IMR-90 (cell line): ENCODE measurements around the gene PLBD2. TPM values are rescaled to one million over a fixed set of nuclear protein-coding genes. Genes with fewer than 3 reads are reported as not detected.

Experiments used
- ATAC-seq: fragments of 200-7000 bp; cut with Tn5 transposase; 2 replicates; pipeline ENCODE4 v1.9.1; 2020; ENCODE audit warnings: low read depth, mild to moderate bottlenecking, moderate library complexity
- BruUV-seq: library from RNA; stranded (reverse); fragments of 400-500 nt; replicated peaks from 2 replicates; lab custom pipeline; 2021; lab: Mats Ljungman, UMichigan
- CTCF ChIA-PET: fragments of 300-600 bp; formaldehyde crosslinking; extraction: SDS; loops from one replicate; lab custom pipeline; 2021; ENCODE audit warnings: antibody characterized with exemption; lab: Yijun Ruan, JAX
- POLR2A ChIA-PET: fragments of 300-600 bp; sonication (Branson Sonifier 250); formaldehyde crosslinking; loops from one replicate; lab custom pipeline; 2022; ENCODE audit warnings: antibody characterized with exemption; ENCODE audit not compliant: unreplicated experiment; lab: Charles Lee
- DNase-seq: peaks from one replicate; pipeline ENCODE4 v3.0.0; 2013
- H2AFZ ChIP-seq: replicated peaks from 2 replicates; pipeline ENCODE3; 2013; ENCODE audit warnings: low read length, mild to moderate bottlenecking; ENCODE audit not compliant: poor library complexity
- H2AK5ac ChIP-seq: 2 replicates; pipeline ENCODE4 v1.6.1; 2013; ENCODE audit warnings: low read depth, low read length, inconsistent platforms
- H2AK9ac ChIP-seq: replicated peaks from 2 replicates; pipeline ENCODE3; 2013; ENCODE audit warnings: mild to moderate bottlenecking, low read depth, low read length, moderate library complexity; ENCODE audit not compliant: poor library complexity
- H2BK120ac ChIP-seq: 2 replicates; pipeline ENCODE4 v1.6.1; 2013; ENCODE audit warnings: low read depth, low read length, inconsistent platforms
- H2BK15ac ChIP-seq: 3 replicates; pipeline ENCODE4 v1.6.1; 2013; ENCODE audit warnings: low read depth, low read length, inconsistent platforms
- H2BK20ac ChIP-seq: 2 replicates; pipeline ENCODE4 v1.6.1; 2013; ENCODE audit warnings: low read depth, mild to moderate bottlenecking, inconsistent platforms, low read length, moderate library complexity
- H2BK5ac ChIP-seq: 2 replicates; pipeline ENCODE4 v1.6.1; 2013; ENCODE audit warnings: mild to moderate bottlenecking, low read depth, low read length, inconsistent platforms; ENCODE audit not compliant: poor library complexity, severe bottlenecking
- H3K14ac ChIP-seq: replicated peaks from 2 replicates; pipeline ENCODE4 v1.6.1; 2013; ENCODE audit warnings: low read depth, low read length, inconsistent platforms
- H3K18ac ChIP-seq: 2 replicates; pipeline ENCODE4 v1.6.1; 2013; ENCODE audit warnings: low read depth, low read length, control low read depth
- H3K23ac ChIP-seq: 2 replicates; pipeline ENCODE4 v1.6.1; 2013; ENCODE audit warnings: low read depth, low read length, inconsistent platforms
- H3K27ac ChIP-seq: 2 replicates; pipeline ENCODE4 v1.5.1; 2013; ENCODE audit warnings: mild to moderate bottlenecking, control low read depth, low read length; ENCODE audit not compliant: insufficient read depth
- H3K27me3 ChIP-seq: 2 replicates; pipeline ENCODE4 v1.6.1; 2013; ENCODE audit warnings: low read length; ENCODE audit not compliant: control insufficient read depth, insufficient read depth
- H3K36me3 ChIP-seq: 2 replicates; pipeline ENCODE4 v1.6.1; 2013; ENCODE audit warnings: low read length, mixed read lengths; ENCODE audit not compliant: control insufficient read depth, insufficient read depth
- H3K4ac ChIP-seq: 2 replicates; pipeline ENCODE4 v1.6.1; 2013; ENCODE audit warnings: low read depth, low read length, inconsistent platforms
- H3K4me1 ChIP-seq: 2 replicates; pipeline ENCODE4 v1.6.1; 2013; ENCODE audit warnings: low read length, mixed read lengths; ENCODE audit not compliant: control insufficient read depth, insufficient read depth
- H3K4me2 ChIP-seq: 2 replicates; pipeline ENCODE4 v1.6.1; 2013; ENCODE audit warnings: low read depth, mild to moderate bottlenecking, control low read depth, low read length, moderate library complexity
- H3K4me3 ChIP-seq: 2 replicates; pipeline ENCODE4 v1.5.1; 2013; ENCODE audit warnings: low read depth, mild to moderate bottlenecking, control low read depth, low read length, moderate library complexity; ENCODE audit not compliant: insufficient read depth
- H3K56ac ChIP-seq: 2 replicates; pipeline ENCODE4 v1.6.1; 2013; ENCODE audit warnings: low read length, inconsistent platforms; ENCODE audit not compliant: insufficient read depth; ENCODE audit errors: extremely low read depth
- H3K79me1 ChIP-seq, 2 experiments: 2 replicates each; pipeline ENCODE4 v1.6.1; 2013; ENCODE audit warnings: low read length in 2 of 2, inconsistent platforms in 1 of 2, low read depth in 1 of 2
- H3K9ac ChIP-seq: 2 replicates; pipeline ENCODE4 v1.6.1; 2013; ENCODE audit warnings: low read depth, low read length, control low read depth
- H3K9me1 ChIP-seq: 2 replicates; pipeline ENCODE4 v1.6.1; 2013; ENCODE audit warnings: low read length, inconsistent platforms; ENCODE audit not compliant: insufficient read depth
- H3K9me3 ChIP-seq: 2 replicates; pipeline ENCODE4 v1.6.1; 2013; ENCODE audit warnings: low read length; ENCODE audit not compliant: control insufficient read depth, insufficient read depth
- H4K20me1 ChIP-seq: 2 replicates; pipeline ENCODE4 v1.6.1; 2013; ENCODE audit warnings: low read length, inconsistent platforms; ENCODE audit not compliant: insufficient read depth
- H4K5ac ChIP-seq: 2 replicates; pipeline ENCODE4 v1.6.1; 2013; ENCODE audit warnings: mild to moderate bottlenecking, low read depth, low read length, control low read depth
- H4K8ac ChIP-seq, 2 experiments: 2 replicates each; pipeline ENCODE4 v1.6.1; 2013; ENCODE audit warnings: low read depth in 2 of 2, low read length in 2 of 2, control low read depth in 1 of 2, inconsistent platforms in 1 of 2
- H4K91ac ChIP-seq: 2 replicates; pipeline ENCODE4 v1.6.1; 2013; ENCODE audit warnings: low read depth, low read length, inconsistent platforms; ENCODE audit not compliant: insufficient read depth
- BHLHE40 ChIP-seq: fragments of 150-350 bp; IDR thresholded peaks from 2 replicates; pipeline ENCODE4 v1.6.1; 2016; ENCODE audit warnings: mild to moderate bottlenecking, low read depth, low read length
- CEBPB ChIP-seq: IDR thresholded peaks from 2 replicates; pipeline ENCODE4 v1.6.1; 2012; ENCODE audit warnings: low read depth, low read length, improper control_type of control experiment
- CHD1 ChIP-seq: IDR thresholded peaks from 2 replicates; pipeline ENCODE4 v1.6.1; 2012; ENCODE audit warnings: low read depth, low read length, improper control_type of control experiment
- CTCF ChIP-seq: conservative IDR thresholded peaks from 2 replicates; pipeline ENCODE4 v1.5.1; 2012; ENCODE audit warnings: mild to moderate bottlenecking, low read depth, low read length, improper control_type of control experiment
- FOS ChIP-seq: fragments of 150-350 bp; IDR thresholded peaks from 2 replicates; pipeline ENCODE4 v1.6.1; 2016; ENCODE audit warnings: low read depth, low read length
- MAFK ChIP-seq: IDR thresholded peaks from 2 replicates; pipeline ENCODE4 v1.6.1; 2012; ENCODE audit warnings: low read depth, low read length, improper control_type of control experiment
- MAZ ChIP-seq: IDR thresholded peaks from 2 replicates; pipeline ENCODE4 v1.6.1; 2012; ENCODE audit warnings: low read depth, mild to moderate bottlenecking, low read length, improper control_type of control experiment, moderate library complexity, borderline replicate concordance
- MXI1 ChIP-seq: IDR thresholded peaks from 2 replicates; pipeline ENCODE4 v1.6.1; 2012; ENCODE audit warnings: low read depth, mild to moderate bottlenecking, low read length, moderate library complexity, borderline replicate concordance
- NFE2L2 ChIP-seq: fragments of 150-350 bp; IDR thresholded peaks from 2 replicates; pipeline ENCODE4 v1.6.1; 2016; ENCODE audit warnings: low read depth, mild to moderate bottlenecking, low read length
- POLR2A ChIP-seq: IDR thresholded peaks from 2 replicates; pipeline ENCODE4 v1.6.1; 2012; ENCODE audit warnings: mild to moderate bottlenecking, low read depth, low read length
- RAD21 ChIP-seq: IDR thresholded peaks from 2 replicates; pipeline ENCODE4 v1.6.1; 2012; ENCODE audit warnings: low read length, improper control_type of control experiment
- RCOR1 ChIP-seq: IDR thresholded peaks from 2 replicates; pipeline ENCODE4 v1.6.1; 2012; ENCODE audit warnings: mild to moderate bottlenecking, low read length, improper control_type of control experiment; ENCODE audit not compliant: insufficient replicate concordance
- USF2 ChIP-seq: fragments of 150-350 bp; IDR thresholded peaks from 2 replicates; pipeline ENCODE4 v1.6.1; 2017; ENCODE audit warnings: mild to moderate bottlenecking, antibody characterized with exemption, low read length, low read depth
- WGBS, 2 experiments: methylation state at CpG; one replicate each; pipeline versions ENCODE4 v1.1.5 to v1.1.7; 2013; ENCODE audit warnings: missing lambda C conversion rate in 2 of 2; ENCODE audit not compliant: insufficient read length in 1 of 2; ENCODE audit errors: extremely low coverage in 2 of 2; 5-methylcytosine and 5-hydroxymethylcytosine counted together
- dilution Hi-C: fragments of 300-500 bp; cut with HindIII; formaldehyde crosslinking; loops from one replicate; pipeline ENCODE4 v1.14.3; 2018; ENCODE audit warnings: low sequenced_read_pairs; ENCODE audit not compliant: unreplicated experiment
- in situ Hi-C: fragments of 300-500 bp; cut with MboI; formaldehyde crosslinking; loops from 3 replicates; pipeline ENCODE4 v1.14.3; 2019; ENCODE audit warnings: low sequenced_read_pairs, inconsistent platforms, mixed read lengths
- intact Hi-C: fragments of 100-400 bp; cut with micrococcal nuclease; formaldehyde crosslinking; loops from 2 replicates; pipeline ENCODE4 v1.10.0; 2022
- polyA plus RNA-seq, 3 experiments: library from polyadenylated mRNA; depleted of rRNA; stranded (reverse); fragments of >200 nt; gene quantifications; 2 replicates each; pipeline ENCODE4 v1.2.3, GENCODE V29; 2012; ENCODE audit warnings: low replicate concordance in 1 of 3
- total RNA-seq: library from RNA; depleted of rRNA; stranded (reverse); fragments of >200 nt; gene quantifications from 2 replicates; pipeline ENCODE4 v1.2.3, GENCODE V29; 2012

Gene PLBD2
- total and polyA plus RNA-seq, 2 of the 4 experiments (the other 2 are of a cell fraction) = 7.3 to 44.5 TPM

DNA sequence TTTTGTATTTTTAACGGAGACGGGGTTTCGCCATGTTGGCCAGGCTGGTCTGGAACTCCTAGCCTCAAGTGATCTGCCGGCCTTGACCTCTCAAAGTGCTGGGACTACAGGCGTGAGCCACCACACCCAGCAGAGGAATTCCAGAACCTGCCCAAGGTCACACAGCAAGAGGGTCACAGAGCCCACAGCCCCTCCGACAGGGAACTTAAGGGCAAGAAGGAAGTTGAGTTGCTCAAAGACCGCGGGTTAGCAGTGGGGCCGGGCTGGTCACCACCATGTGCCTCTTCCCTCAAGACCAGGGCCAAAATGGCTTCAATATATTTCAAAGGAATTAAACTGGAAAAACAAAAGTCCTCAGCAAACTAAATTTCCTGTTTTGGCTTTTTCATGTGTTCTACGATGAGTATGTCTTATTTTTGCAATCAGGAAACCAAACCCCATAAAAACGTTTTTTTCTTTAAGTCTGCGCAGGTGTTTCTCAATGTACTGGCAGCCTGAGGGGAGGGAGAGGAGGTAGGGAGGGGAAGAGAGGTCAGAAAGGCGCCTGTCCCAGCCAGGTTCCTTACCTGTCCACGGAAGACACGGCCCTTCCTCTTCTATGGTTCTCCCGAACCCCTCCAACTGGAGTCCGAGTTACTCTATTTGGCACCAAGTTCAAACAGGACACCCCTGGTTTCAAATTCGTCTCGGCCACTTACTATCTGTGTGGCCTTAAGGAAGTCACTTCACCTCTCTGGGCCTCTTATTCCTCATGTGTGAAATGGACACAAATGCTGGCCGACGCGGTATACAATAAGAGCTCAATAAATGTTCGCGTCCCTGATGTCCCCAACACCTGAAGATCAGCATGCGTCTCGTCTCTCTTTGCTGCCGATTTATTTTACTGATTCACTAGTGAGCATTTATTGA, 24.3 kb upstream of the PLBD2 start:
- Histone ChIP-seq H3K4me3 (peak overlapping the region; percentile 78), H3K18ac (no peak overlapping the region), H3K27ac (peak overlapping the region; percentile 46; the same call in 1 of the 2 replicates), H3K9me3 (no peaks in the 10 kb centered on the region), H3K56ac (no peak overlapping the region), H3K36me3 (peaks cover 10% of the 10 kb centered on the region; the same call in 1 of the 2 replicates), H3K4me1 (peaks cover 1% of the 10 kb centered on the region; the same call in 1 of the 2 replicates), H2BK20ac (no peak overlapping the region), H3K4ac (peak overlapping the region; percentile 50; the same call in 1 of the 2 replicates), H4K8ac (peak overlapping the region; percentile 28 to 95; a peak in 3 of 4 replicates), H3K14ac (peak overlapping the region; percentile 50), H2AFZ (peak overlapping the region; percentile 96), H2AK5ac (peak overlapping the region; percentile 27; the same call in 1 of the 2 replicates), H2BK120ac (0 out of 2 replicates have a peak overlapping the region, but pooled peaks have one; percentile 8), H2AK9ac (peak overlapping the region; percentile 67), H3K23ac (0 out of 2 replicates have a peak overlapping the region, but pooled peaks have one; percentile 36), H4K20me1 (no peaks in the 10 kb centered on the region), H3K4me2 (peak overlapping the region; percentile 85), H3K9me1 (0 out of 2 replicates have a peak, but pooled peaks cover 3% of the 10 kb centered on the region), H2BK5ac (no peak overlapping the region), H3K27me3 (no peaks in the 10 kb centered on the region), H2BK15ac (peak overlapping the region; percentile 1; the same call in 1 of the 3 replicates), H3K79me1 (peaks cover 7 to 16% of the 10 kb centered on the region in 2 experiments), H4K5ac (peak overlapping the region; percentile 21), H4K91ac (peak overlapping the region; percentile 13; the same call in 1 of the 2 replicates), H3K9ac (peak overlapping the region; percentile 77)
- ChIA-PET CTCF (interaction anchor here (1.2 kb wide), 1 partner anchor 91 kb away, joined by 3 read pairs; no protein-coding TSS in a partner anchor), POLR2A (no interaction called here)
- intact Hi-C loops (no loop called here), dilution Hi-C loops (no loop called here), in situ Hi-C loops (no loop called here)
- no peak for ATAC-seq
- no peak for DNase-seq
- no TSS peak for BruUV-seq
- 52% methylated on average over 18 of the region's 27 CpGs; no CpG with 5 or more reads in 1 of the 2 experiments for WGBS, 2 experiments
- TF ChIP-seq NFE2L2 = no peak
- no peak for TF ChIP-seq MAFK
- no peak for TF ChIP-seq CHD1
- no peak for TF ChIP-seq RAD21
- no peak for TF ChIP-seq FOS
- TF ChIP-seq CTCF = no peak
- TF ChIP-seq CEBPB = no peak
- no peak for TF ChIP-seq MXI1
- no peak for TF ChIP-seq POLR2A
- no peak for TF ChIP-seq RCOR1
- TF ChIP-seq MAZ = no peak
- no peak for TF ChIP-seq BHLHE40
- no peak for TF ChIP-seq USF2
